Osteoblast (primary cell): ENCODE results near the gene AGBL4. TPM values are rescaled to one million over a fixed set of nuclear protein-coding genes. Genes with fewer than 3 reads are reported as not detected.
A peak's percentile ranks its signal among the peaks of the same experiment; 100 is the strongest.

ENCODE experiments used
- DNase-seq: peaks from one replicate; pipeline ENCODE4 v3.0.0; 2011; ENCODE audit warnings: low spot score, mixed read lengths; ENCODE audit not compliant: insufficient read length; ENCODE audit errors: missing footprints
- H2AFZ ChIP-seq: 2 replicates; pipeline ENCODE4 v1.6.0; 2011; ENCODE audit warnings: mild to moderate bottlenecking, low read length
- H3K27ac ChIP-seq: 2 replicates; pipeline ENCODE4 v1.5.1; 2011; ENCODE audit warnings: mild to moderate bottlenecking, low read depth, low read length, moderate library complexity
- H3K27me3 ChIP-seq: 2 replicates; pipeline ENCODE4 v1.6.0; 2012; ENCODE audit warnings: mild to moderate bottlenecking, control low read depth, inconsistent platforms, low read length, moderate library complexity; ENCODE audit not compliant: insufficient read depth
- H3K36me3 ChIP-seq: 2 replicates; pipeline ENCODE4 v1.5.1; 2011; ENCODE audit warnings: mild to moderate bottlenecking, low read length, control low read depth, moderate library complexity; ENCODE audit not compliant: insufficient read depth
- H3K4me1 ChIP-seq: 2 replicates; pipeline ENCODE4 v1.5.1; 2011; ENCODE audit warnings: mild to moderate bottlenecking, low read length, control low read depth, moderate library complexity; ENCODE audit not compliant: insufficient read depth
- H3K4me2 ChIP-seq: 2 replicates; pipeline ENCODE4 v1.6.0; 2011; ENCODE audit warnings: mild to moderate bottlenecking, low read length; ENCODE audit not compliant: insufficient read depth
- H3K4me3 ChIP-seq: fragments of 200-600 bp; sonication (generic); 3 replicates; pipeline ENCODE4 v1.5.1; 2012; ENCODE audit warnings: mild to moderate bottlenecking, low read length, inconsistent platforms; ENCODE audit not compliant: insufficient read depth
- H3K79me2 ChIP-seq: 2 replicates; pipeline ENCODE4 v1.6.0; 2012; ENCODE audit warnings: mild to moderate bottlenecking, low read length, control low read depth, inconsistent platforms; ENCODE audit not compliant: insufficient read depth
- H3K9me3 ChIP-seq: 2 replicates; pipeline ENCODE4 v1.5.1; 2011; ENCODE audit warnings: low read depth, low read length, control low read depth
- H4K20me1 ChIP-seq: 2 replicates; pipeline ENCODE4 v1.6.0; 2012; ENCODE audit warnings: mild to moderate bottlenecking, low read length, control low read depth; ENCODE audit not compliant: insufficient read depth
- CTCF ChIP-seq: IDR thresholded peaks from 2 replicates; pipeline ENCODE4 v1.5.1; 2011; ENCODE audit warnings: mild to moderate bottlenecking, low read depth, low read length, moderate library complexity; ENCODE audit errors: extremely low read depth
- total RNA-seq: library from RNA; depleted of rRNA; stranded (reverse); fragments of >200 nt; gene quantifications from 2 replicates; pipeline ENCODE4 v1.2.3, GENCODE V29; 2012

The AGBL4 gene
- total RNA-seq, 1 donor: not detected

- no peak for TF ChIP-seq CTCF
- peak overlapping the region; percentile 20 for H3K4me2 ChIP-seq
Measured at GRCh38 chr1:48853006-48853405, 1170.7 kb downstream of the AGBL4 start.

GRCh38 chr1:48851638-48852037 lies 1172.1 kb downstream of the AGBL4 start:
- Histone ChIP-seq H3K79me2 (no peaks in the 10 kb centered on the region), H3K4me1 (peaks cover 22% of the 10 kb centered on the region), H4K20me1 (no peaks in the 10 kb centered on the region), H3K36me3 (no peaks in the 10 kb centered on the region), H3K4me3 (no peak overlapping the region), H3K27ac (no peak overlapping the region), H3K27me3 (no peaks in the 10 kb centered on the region), H3K9me3 (no peaks in the 10 kb centered on the region), H3K4me2 (no peak overlapping the region), H2AFZ (no peak overlapping the region)
- no peak for DNase-seq
- TF ChIP-seq CTCF: no peak

More at GRCh38 chr1:48853006-48853405, 1170.7 kb downstream of the AGBL4 start:
- no peaks in the 10 kb centered on the region for H4K20me1 ChIP-seq
- H2AFZ ChIP-seq: no peak overlapping the region
- H3K9me3 ChIP-seq: no peaks in the 10 kb centered on the region
- H3K4me1 ChIP-seq: peaks cover 22% of the 10 kb centered on the region
- no peaks in the 10 kb centered on the region for H3K27me3 ChIP-seq
- DNase-seq: peak; percentile 45
- no peaks in the 10 kb centered on the region for H3K36me3 ChIP-seq
- H3K4me3 ChIP-seq: no peak overlapping the region
- no peaks in the 10 kb centered on the region for H3K79me2 ChIP-seq
- peak overlapping the region; percentile 21 for H3K27ac ChIP-seq

- Histone ChIP-seq H3K9me3 (no peaks in the 10 kb centered on the region), H3K4me1 (peaks cover 17% of the 10 kb centered on the region), H3K36me3 (no peaks in the 10 kb centered on the region), H3K4me3 (no peak overlapping the region), H3K79me2 (no peaks in the 10 kb centered on the region), H3K4me2 (no peak overlapping the region), H4K20me1 (no peaks in the 10 kb centered on the region), H3K27ac (no peak overlapping the region), H3K27me3 (no peaks in the 10 kb centered on the region), H2AFZ (no peak overlapping the region)
- DNase-seq: no peak
- no peak for TF ChIP-seq CTCF
Measured at GRCh38 chr1:48848035-48848434, 1175.7 kb downstream of the AGBL4 start.

- TF ChIP-seq CTCF: no peak
- Histone ChIP-seq H3K36me3 (no peaks in the 10 kb centered on the region), H3K9me3 (no peaks in the 10 kb centered on the region), H3K27me3 (no peaks in the 10 kb centered on the region), H4K20me1 (no peaks in the 10 kb centered on the region), H3K4me2 (no peak overlapping the region), H3K4me1 (peaks cover 3% of the 10 kb centered on the region), H2AFZ (no peak overlapping the region), H3K4me3 (no peak overlapping the region), H3K27ac (no peak overlapping the region), H3K79me2 (no peaks in the 10 kb centered on the region)
- DNase-seq: no peak
Measured at GRCh38 chr1:48846441-48846840, 1177.3 kb downstream of the AGBL4 start.
